HG03558 (cell line): Measurements from ENCODE around the gene SPAG5.
"Not testable (repeated sequence)": the region's sequence is repeated elsewhere in the genome, so short reads cannot be mapped to it uniquely, and the experiment has no call there.

Experiments used
- ATAC-seq: cut with Tn5 transposase; IDR thresholded peaks from one replicate; pipeline ENCODE4 v1.9.1; 2021; ENCODE audit warnings: moderate number of reproducible peaks; ENCODE audit not compliant: unreplicated experiment; ENCODE audit errors: extremely low read depth

SPAG5 gene

DNA sequence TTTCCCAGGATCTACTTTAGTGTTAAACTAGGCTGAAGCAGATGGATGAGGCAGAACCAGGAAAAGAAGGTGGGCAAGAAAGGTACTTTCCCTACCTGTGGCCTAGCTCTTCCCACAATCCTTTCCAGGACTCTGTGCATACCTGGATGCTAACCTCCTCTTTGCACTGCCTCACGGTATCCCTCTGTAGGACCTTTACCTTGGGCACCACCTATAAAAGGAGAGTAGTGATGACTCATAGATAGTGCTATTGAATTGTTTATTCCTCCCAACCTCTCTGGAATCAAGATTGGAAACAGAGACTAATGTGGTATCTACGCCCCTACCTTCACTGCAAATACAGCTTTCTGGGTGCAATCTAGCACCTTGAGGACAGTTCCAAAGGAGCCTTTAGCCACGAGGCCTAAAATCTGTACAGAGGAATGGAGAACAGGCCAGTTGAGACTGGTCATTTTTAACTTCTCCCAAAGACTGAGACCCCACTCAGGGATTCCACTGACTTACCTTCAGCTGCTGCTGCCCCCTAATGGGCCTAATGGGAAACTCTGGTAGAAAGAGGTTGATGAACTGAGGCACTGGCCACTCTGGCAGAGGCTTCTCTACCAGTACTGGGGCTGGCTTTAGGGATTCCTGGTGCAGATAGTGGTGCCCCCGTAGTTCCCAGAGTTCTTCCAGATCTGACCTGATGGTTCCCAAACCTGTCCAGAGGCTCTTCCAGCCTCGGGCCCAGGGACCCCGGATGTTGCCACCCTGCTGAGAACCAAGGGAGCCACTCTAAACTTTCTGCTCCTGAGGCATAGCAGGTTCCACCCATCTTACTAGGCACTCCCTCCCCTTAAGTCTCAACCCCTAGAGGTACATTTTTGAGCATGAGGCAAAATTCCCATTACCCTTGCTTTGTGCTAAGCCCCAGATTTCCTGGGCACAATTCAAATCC lies 14.4 kb upstream of the SPAG5 start:
- ATAC-seq, result no peak

DNA sequence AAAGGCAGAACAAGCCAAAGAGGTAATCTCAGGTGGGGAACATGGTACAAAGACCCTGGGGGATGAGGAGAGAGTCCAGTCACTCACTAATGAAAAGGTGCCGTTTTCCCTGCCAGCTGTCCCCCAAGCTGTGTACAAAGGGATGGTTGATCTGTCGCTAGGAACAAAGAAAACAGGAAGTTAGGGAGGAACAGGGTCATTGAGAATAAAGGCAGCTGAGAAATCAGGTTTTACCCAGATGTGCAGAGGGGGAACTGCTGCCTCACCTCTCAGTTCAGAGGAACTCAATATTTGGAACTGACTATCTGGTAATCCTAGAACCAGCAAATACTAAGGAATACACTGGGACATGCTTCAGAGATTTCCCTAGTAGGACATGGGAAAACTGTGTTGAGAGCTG lies 13.7 kb upstream of the SPAG5 start:
- no peak for ATAC-seq

DNA sequence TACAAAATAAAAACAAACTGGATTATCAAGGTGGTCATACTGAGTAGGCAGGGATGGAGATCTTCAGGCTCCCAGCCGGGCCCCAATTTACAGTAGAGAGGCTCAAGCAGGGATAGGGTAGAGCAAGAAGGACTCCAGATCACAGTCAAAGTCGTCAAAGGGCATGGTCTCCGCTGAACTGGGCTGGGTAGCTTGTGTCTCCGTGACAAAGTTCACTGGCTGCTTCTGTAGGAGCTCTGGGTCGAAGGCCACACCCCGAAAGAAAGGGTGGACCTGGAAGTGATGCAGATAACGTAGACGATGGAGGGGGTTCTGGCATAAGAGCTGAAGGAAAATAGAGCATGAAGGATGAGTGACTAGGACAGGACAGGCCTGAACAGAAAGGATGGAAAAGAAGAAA lies 11.6 kb upstream of the SPAG5 start:
- no peak for ATAC-seq

DNA sequence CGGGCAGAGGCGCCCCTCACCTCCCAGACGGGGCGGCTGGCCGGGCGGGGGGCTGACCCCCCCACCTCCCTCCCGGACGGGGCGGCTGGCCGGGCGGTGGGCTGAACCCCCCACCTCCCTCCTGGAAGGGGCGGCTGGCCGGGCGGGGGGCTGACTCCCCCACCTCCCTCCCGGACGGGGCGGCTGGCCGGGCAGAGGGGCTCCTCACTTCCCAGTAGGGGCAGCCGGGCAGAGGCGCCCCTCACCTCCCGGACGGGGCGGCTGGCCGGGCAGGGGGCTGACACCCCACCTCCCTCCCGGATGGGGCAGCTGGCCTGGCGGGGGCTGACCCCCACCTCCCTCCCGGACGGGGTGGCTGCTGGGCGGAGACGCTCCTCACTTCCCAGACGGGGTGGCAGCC lies 5.2 kb upstream of the SPAG5 start:
- not testable (repeated sequence) for ATAC-seq

DNA sequence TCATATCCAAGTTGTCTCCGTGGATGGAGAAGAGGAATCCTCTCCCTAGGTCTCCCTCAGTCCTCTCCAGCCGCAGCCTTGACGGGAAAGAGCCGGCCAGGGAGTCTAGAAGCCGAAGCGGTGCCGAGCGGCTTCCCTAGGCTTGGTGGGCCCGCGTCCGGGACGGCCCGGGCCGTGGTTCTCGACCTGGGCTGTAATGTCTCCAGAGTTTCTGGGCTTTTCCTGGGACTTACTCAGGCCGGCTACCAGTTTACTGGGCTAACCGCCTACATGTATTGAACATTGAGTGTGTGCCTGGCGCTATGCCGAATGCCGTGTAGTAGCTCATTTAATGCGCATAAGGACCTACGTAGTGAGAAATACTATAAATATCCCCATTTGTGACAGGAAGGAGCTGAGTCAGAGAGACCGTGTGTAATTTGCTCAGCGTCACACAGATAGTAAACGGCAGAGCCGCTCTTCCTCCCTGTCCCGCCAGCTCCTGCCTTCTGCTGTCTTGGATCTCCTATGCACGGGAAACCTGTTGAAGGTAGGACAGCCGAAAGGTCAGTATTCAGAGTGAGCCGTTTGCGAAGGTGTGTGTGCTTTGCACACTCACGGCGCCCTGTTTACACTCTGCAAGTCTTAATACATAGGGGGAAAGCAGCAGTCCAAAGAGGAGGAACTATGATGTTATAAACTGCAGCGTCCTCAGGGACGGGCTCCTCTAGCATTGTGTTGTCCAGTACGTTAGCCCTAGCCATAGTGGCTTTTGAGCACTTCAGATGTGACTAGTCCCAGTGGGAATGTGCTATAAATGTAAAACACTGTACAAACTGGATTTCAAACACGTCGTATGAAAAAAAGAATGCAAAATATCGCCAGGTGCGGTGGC lies 723 bp upstream of the SPAG5 start:
- peak; percentile 27 for ATAC-seq

DNA sequence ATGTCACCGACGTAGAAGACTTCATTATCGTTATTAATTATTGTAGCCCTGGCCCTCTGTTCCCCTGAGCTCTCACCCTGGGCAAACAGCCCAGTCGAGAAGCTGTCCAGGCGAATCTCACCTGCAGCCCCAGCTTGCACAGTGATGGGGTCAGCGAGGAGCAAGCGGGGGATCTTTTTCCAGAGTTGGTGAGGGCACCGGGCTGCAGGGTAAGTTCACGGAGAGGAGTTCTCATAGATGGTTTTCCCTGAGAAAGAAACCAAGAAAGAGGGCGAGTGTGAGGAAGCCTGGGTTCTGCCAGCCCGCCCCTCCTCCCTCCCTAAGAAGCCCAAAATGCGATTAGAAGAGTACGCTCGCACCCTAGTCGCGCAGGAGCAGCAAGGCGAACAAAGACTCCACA lies 436 bp downstream of the SPAG5 start:
- ATAC-seq, result no peak

DNA sequence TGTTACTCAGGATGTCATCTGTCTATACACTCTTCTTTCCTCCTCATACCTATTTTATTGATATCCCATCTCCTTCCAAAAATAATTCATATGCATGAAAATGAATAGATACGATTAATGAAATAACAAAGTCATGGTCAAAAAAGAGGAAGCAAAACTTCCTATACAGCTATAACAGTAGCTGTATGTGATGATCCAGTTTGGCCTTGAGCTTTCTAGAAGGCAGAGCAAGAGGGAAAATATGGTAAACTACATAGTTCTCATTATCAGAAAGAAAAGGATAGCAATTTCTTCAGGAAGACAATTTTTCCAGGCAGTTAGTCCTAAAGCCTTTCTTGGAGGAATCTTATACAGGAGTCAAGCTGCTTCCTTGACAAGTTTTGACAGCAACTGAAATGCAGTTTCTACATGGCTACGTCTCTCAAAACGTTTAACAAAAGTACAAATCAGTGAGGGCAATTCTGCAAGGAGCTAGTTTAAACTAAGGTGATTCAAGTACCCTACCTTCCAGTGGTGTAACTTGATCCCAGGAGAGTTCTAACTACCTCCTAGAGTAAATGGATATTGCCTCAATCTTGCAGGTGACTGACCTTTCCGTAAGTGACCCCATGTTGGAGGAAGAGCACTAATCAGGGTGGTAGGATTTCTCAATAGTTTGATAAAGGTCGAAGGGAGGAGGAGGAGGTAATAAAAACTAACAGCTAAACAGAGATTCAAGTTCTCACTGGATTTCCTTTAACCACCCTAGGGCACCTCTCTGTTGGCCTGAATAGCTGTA lies 1.0 kb downstream of the SPAG5 start:
- no peak for ATAC-seq

DNA sequence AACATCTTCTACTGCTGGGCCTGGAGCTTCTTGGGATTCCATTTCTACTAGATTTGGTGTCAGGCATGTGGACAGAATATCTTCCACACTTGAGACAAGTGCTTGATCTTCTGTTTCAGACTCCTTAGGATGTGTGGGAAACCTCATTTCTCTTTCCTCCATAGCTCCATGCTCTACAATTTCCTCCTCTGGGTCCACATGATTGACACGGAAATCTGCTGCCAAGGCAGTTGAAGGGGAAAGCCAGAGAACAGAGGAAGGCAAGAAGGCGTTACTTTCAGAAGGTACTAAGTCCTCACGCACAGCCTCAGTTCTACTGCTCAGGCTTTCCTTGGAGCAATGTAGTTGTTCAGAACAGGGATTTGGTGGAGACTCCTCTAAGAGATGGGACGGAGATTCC lies 6.6 kb downstream of the SPAG5 start:
- no peak for ATAC-seq

DNA sequence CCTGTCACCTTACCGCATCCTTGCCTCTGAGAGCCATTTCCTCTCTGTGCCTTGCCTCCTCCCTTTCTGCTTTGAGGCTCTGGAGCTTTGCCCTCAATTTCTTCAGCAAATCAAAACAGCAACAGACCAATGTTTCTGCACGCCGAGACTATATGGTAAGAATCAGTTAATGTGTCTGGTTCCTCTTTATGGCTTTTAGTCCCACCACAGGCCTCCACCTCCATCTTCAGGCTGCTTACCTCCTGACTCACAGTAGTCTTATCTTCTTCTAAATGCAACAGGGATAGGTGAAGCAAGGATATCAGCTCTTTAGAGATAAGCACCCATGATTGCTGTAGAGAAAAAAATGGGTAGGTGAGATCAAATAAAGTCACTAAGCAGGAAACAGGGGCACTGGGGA lies 13.0 kb downstream of the SPAG5 start:
- ATAC-seq, result no peak

DNA sequence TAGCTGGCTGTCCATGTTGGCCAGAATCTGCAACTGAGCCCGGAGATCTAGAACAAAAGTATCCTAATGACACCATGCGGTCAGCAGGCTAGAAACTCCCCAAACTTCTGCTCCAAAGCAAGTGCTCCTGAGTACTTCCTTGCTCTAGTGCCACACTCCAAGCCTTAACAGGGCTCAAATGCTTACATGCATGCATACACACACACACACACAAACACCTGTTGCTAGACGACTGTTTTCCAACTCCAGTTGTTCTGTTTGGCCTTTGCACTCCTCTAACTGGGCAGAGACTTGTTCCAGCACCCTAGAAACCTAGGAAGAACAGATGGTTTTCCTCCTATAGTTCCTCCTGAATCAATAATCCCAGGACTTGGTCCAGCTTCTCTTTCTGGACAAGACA lies 14.4 kb downstream of the SPAG5 start:
- no peak for ATAC-seq

DNA sequence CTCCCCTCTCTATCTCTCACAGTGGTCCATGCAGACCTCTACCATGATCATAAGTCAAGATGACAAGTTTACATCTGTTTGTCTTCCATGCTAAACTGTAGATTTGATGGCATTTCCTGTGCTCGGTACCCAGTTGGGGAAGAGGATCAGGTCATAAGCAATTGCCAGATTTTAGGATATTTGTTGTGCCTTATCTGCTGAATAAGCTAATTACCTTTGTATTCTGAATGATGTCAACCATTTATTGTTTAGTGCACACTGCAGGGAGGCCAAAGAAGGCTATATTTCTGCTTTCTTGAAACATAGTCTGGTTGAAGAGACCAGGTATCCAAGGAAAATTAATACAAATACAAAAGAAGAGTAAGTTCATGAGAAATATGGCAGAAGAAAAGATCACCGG lies 16.3 kb downstream of the SPAG5 start:
- ATAC-seq, result no peak

DNA sequence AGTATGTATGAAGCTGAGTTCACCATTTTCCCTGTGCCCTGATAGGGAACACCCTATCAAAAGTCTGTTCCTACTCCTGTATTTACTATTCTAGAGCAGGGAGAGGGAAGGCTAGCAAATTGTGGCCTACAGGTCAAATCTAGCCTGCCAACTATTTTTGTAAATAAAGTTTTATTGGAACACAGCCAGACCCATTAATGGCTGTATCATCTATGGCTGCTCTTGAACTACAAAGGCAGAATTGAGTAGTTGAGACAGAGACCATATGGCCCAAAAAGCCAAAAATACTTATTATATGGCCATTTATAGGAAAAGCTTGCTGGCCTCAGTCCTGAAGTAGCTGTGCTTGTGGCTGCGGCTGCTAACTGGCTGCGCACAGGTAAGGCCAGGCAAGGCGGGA lies 17.9 kb downstream of the SPAG5 start:
- no peak for ATAC-seq

DNA sequence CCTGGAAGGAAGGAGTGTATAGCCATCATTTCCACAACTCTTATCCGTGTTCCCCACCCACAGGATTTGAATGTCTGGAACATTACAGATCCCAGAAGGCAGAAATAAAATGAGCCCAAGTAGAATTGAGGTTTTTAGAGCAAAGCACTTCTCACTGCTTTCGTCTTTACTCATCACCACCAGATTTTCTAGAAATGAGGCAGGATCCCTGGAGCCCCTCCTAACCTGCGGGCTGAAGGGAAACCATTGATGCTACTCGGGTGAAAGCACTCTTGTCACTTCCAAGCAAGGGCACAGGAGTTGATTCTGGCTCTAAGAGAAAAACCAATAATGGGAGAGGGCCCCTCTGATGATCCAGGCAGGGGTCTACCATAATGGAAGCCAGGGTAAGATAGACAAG lies 19.3 kb downstream of the SPAG5 start:
- no peak for ATAC-seq

DNA sequence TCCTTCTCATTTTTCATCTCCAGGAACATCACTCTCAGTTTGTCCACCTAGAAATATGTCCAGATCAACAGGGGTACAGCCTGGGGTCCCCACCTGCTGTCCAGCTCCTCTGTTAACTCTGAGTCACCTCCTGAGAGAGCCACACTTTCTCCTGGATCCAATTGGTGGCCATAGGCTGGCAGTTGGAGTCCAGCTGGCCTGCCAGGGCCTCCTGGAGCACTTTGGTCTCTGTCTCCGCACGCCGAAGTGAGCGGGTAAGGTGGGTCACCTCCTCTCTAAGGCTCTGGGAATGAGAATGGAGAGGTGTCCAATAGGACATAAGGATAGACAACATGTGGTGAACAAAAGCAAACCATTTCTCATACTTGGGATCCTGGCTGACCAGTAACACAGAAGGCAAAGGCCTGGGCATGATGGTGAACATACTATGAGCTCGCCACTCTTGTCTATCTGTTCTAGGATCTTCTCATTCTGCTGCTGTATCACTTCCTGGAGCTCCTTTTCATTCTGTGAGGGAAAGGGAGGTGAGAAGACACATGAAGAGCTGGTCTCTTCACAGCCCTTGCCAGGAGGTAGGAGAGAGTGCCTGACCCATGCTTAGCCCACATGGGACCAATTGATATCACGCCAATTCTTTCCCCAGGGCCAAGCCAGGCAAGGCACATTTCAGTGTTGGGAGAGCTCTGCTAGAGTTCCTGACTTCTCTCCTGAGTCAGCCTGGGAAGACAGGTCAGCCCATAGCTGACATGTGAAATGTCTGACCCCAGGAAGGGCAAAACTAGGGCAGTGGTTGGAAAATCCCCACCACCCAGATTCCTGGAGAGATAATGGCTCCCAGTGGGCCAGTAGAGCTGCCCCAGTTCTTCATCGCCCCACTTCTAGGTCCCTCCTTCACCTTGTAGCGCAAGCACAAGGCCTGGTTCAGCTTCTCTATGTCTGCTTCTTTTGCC lies 20.3 kb downstream of the SPAG5 start:
- ATAC-seq, result no peak

DNA sequence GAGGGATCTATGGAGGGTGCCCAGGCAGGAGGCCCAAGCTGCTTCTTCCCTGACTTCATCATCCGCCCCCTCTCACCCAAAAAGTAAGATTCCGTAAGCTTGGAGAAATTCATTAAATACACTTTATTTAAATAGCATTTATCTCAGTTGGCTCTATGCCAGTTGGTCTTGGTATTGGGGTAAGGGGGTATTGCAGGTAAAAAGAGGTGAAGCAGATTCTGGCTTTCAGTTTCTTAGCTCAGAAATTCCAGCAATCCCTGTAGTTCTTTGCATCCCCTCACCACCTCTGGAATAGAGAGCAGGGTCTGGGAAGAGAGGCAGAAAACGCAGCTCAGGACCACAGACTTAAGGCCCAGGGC lies 21.4 kb downstream of the SPAG5 start:
- no peak for ATAC-seq

DNA sequence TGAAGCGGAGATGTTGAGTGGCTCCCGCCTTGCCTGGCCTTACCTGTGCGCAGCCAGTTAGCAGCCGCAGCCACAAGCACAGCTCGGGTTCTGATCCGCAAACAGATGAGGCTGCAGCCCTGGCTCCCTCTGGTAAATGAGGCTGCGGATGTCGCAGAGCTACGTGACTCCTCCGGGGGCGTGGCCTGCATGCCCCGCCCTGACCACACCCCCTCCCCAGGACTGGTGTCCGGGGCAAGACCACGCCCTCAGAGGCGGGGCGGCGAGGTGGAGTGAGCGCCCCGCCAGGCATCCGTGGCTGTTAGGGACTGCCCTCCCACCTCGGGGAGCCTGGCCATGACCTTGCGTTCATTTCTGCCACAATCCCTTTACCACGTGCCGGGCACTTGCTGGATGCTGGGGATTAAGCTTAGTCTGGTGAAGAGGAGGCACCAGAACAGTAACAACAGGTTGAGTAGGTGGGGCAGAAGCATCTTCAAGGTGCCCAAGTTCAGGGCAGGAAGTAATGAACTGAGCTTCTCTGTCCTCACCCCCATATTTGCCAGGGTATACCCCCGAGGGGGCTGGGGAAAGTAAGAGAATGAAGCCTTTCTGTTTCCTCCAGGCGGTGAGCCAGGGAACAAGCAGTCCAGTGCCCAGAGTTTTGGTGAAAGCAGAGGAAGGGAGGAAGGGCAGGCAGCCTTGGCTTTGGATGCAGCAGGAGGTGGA lies 21.9 kb downstream of the SPAG5 start, which contains the start of gene ALDOC:
Gene ALDOC (minus strand): TSS at position 138 of the 708 bp plus-strand sequence. CDS start 1,363 bp downstream, outside the sequence.
- peak; percentile 63 for ATAC-seq

DNA sequence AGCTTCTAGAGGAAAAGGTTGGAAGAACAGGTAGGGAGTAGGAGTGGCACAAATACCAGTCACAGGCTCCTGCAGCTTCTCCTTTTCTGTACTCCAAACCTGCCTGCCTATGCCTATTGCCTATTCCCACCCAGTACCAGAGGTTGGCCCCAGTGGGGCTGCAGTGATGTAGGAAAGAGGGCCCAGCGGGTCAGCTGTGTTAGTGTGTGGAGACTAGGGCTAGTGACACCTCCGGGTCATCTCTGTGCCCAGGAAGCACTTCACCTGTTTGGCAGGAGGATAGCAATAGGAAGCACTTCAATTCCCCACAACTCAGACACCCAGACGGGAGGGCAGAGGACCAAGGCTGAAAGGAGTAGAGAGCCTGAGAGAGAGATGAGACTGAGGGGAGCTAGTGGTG lies 22.8 kb downstream of the SPAG5 start:
- not testable (repeated sequence) for ATAC-seq

DNA sequence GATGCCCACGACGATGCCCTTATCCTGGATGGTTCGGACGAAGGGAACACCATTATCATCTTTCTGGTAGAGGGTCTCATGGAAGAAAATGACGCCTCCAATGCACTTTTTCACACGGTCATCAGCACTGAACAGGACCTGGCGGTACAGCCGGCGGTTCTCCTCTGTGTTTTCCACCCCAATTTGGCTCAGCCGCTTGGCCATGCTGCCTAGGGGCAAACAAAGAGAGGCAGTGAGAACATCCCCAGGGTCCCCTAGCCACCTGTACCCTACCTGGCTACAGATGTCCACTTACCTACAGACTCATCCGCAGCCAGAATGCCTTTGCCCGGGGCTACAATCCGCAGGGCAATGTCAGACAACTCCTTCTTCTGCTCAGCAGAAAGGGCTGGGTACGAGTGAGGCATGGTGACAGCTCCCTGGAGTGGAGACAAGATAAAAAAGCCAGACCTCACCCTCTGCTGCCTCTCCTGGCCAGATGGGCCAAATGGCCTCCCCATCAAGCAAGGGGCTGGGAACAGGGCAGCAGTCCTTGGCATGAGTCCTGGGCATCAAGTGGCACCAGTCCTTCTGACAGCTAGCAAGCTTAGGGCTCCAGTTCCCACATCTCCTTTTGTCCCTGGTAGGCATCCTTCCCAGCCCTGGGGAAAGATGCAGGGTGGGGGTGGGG lies 23.6 kb downstream of the SPAG5 start:
- no peak for ATAC-seq
